ENCODE data around the gene ATRIP. TPM values are rescaled to one million over a fixed set of nuclear protein-coding genes. Genes with fewer than 3 reads are reported as not detected.

ATRIP gene
- total RNA-seq, 1 donor from 2014 or later: 14.6 TPM

DNA sequence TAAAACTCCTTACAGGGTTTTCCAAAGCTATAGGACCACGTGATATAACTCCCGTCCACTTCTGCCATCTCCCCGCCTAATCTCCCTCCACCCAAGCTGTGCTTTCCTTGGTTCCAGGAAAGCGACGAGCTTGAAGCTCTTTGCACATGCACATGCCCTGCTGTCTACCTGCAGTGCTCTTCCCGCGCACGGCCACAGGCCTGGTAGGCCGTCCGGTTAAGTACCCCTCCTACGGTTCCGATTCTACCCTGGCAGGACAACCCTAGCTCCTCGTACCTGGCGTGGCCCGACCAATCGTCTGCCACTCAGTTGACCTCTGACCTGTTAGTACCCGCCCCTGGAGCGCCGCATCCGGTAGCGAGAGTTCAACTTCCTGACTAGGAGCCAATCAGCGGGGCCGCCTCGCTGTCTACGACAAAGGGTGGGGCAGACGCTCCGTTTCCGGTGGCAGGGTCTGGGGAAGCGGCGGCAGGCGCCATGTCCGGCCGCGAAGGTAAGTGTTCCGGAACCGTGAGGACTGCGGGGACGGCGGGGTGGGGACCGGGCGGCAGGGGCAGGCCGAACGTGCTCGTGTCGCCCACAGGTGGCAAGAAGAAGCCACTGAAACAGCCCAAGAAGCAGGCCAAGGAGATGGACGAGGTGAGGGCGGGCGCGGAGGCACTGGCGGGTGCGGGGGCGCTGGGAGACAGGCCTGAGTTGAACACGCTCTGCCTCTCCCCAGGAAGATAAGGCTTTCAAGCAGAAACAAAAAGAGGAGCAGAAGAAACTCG is 6.5 kb upstream of the ATRIP start, which contains the start of the genes CCDC51 and TMA7:
CCDC51 (minus strand) TSS at position 300 of the 770 bp plus-strand sequence. CDS start 4,991 bp downstream, outside the sequence.
TMA7 (plus strand) TSS at position 438 of the 770 bp plus-strand sequence; CDS start at position 478, 40 bp downstream.
- ChIA-PET CTCF (interaction anchor here (0.6 to 11.5 kb wide), 11 partner anchors 25 to 678 kb away, joined by 3 to 206 read pairs (median 4); a partner anchor contains a TSS), POLR2A (interaction anchor here (0.5 to 2.9 kb wide), 23 partner anchors 10 to 590 kb away, joined by 3 to 29 read pairs (median 5); partner anchors contain the start of genes NME6, PFKFB4, SHISA5 and WDR6)
- intact Hi-C loops (cut with micrococcal nuclease): loop anchor here (1.0 to 10.0 kb wide), 6 partner anchors 33 to 927 kb away; partner anchors contain the start of genes ELP6, IP6K2, NME6 and PFKFB4
- Mint-ChIP-seq H3K4me3 (peak within 1 kb of the TSS; percentile 98), H3K4me1 (peaks cover 45% of the 10 kb centered on the region), H3K27me3 (no peaks in the 10 kb centered on the region), H3K27ac (peak within 1 kb of the TSS; percentile 95), H3K9me3 (no peaks in the 10 kb centered on the region), H3K36me3 (ENCODE audit: low read depth) (peaks cover 38% of the 10 kb centered on the region)
- DNase-seq: peak; percentile 96
- peak; percentile 95 for ATAC-seq (ENCODE audit: low read depth)
- TF ChIP-seq, protein P1, sequence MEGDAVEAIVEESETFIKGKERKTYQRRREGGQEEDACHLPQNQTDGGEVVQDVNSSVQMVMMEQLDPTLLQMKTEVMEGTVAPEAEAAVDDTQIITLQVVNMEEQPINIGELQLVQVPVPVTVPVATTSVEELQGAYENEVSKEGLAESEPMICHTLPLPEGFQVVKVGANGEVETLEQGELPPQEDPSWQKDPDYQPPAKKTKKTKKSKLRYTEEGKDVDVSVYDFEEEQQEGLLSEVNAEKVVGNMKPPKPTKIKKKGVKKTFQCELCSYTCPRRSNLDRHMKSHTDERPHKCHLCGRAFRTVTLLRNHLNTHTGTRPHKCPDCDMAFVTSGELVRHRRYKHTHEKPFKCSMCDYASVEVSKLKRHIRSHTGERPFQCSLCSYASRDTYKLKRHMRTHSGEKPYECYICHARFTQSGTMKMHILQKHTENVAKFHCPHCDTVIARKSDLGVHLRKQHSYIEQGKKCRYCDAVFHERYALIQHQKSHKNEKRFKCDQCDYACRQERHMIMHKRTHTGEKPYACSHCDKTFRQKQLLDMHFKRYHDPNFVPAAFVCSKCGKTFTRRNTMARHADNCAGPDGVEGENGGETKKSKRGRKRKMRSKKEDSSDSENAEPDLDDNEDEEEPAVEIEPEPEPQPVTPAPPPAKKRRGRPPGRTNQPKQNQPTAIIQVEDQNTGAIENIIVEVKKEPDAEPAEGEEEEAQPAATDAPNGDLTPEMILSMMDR (IDR thresholded peaks at IDR 0.05): no peak

DNA sequence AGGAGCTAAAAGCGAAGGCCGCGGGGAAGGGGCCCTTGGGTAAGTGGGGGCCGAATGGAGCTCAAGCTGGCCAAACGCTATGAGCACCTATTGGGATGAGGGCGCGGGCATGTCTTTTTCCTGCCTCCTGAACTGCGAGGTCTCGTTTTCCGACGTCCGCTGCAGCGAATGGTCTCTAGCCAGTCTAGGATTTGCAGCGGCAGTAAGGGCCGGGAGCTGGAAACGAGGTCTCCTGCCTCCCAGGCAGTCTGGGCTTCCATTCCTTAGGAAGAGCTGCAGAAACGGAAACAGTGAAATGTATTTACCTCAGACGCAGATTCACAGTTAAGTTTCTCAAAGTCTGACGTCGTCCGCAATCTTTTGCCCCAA is 6.0 kb upstream of the ATRIP start:
- ATAC-seq (ENCODE audit: low read depth): no peak
- Mint-ChIP-seq H3K4me3 (peak overlapping the region; percentile 98), H3K27ac (peak overlapping the region; percentile 95), H3K36me3 (ENCODE audit: low read depth) (peaks cover 36% of the 10 kb centered on the region), H3K9me3 (no peaks in the 10 kb centered on the region), H3K4me1 (peaks cover 48% of the 10 kb centered on the region), H3K27me3 (no peaks in the 10 kb centered on the region)
- intact Hi-C loops (cut with micrococcal nuclease): loop anchor here (1.0 to 10.0 kb wide), 6 partner anchors 33 to 927 kb away; partner anchors contain the start of genes ELP6, IP6K2, NME6 and PFKFB4
- TF ChIP-seq, protein P1 (IDR thresholded peaks at IDR 0.05): no peak
- CTCF ChIA-PET: interaction anchor here (0.9 to 11.5 kb wide), 5 partner anchors 25 to 107 kb away, joined by 3 to 206 read pairs (median 6); a partner anchor contains a TSS
- DNase-seq: no peak
- POLR2A ChIA-PET: interaction anchor here (0.6 to 2.9 kb wide), 17 partner anchors 10 to 1818 kb away, joined by 3 to 29 read pairs (median 7); partner anchors contain the start of genes PFKFB4, WDR6 and ZNF589

DNA sequence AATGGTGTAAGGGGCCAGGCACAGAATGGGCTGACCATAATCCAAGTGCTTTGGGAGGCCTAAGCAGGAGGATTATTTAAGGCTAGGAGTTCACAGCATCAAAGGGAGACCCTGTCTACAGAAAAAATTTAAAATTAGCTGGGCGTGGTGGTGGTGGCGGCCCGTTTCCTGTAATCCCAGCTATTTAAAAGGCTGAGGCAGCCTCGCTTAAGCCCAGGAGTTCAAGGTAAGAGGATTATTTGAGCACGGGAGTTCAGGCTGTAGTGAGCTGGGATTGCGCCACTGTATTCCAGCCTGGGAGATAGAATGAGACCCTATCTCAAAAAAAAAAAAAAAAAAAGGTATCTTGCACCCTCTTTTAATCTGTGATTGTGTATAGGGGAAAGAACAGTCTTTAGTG is 4.6 kb upstream of the ATRIP start:
- intact Hi-C loops (cut with micrococcal nuclease): loop anchor here (2.0 to 10.0 kb wide), 3 partner anchors 141 to 357 kb away; partner anchors contain the start of genes IP6K2 and NME6
- Mint-ChIP-seq H3K4me3 (peak overlapping the region; percentile 98), H3K4me1 (peaks cover 58% of the 10 kb centered on the region), H3K27ac (no peak overlapping the region), H3K36me3 (ENCODE audit: low read depth) (peaks cover 40% of the 10 kb centered on the region), H3K9me3 (no peaks in the 10 kb centered on the region), H3K27me3 (no peaks in the 10 kb centered on the region)
- TF ChIP-seq, protein P1 (IDR thresholded peaks at IDR 0.05): no peak
- POLR2A ChIA-PET: interaction anchor here (0.7 to 1.2 kb wide), 3 partner anchors 65 to 115 kb away, joined by 3 to 5 read pairs (median 4); partner anchors contain the start of gene PFKFB4
- DNase-seq: no peak
- CTCF ChIA-PET: interaction anchor here (0.9 kb wide), 1 partner anchor 41 kb away, joined by 3 read pairs; no protein-coding TSS in a partner anchor
- ATAC-seq (ENCODE audit: low read depth): no peak

DNA sequence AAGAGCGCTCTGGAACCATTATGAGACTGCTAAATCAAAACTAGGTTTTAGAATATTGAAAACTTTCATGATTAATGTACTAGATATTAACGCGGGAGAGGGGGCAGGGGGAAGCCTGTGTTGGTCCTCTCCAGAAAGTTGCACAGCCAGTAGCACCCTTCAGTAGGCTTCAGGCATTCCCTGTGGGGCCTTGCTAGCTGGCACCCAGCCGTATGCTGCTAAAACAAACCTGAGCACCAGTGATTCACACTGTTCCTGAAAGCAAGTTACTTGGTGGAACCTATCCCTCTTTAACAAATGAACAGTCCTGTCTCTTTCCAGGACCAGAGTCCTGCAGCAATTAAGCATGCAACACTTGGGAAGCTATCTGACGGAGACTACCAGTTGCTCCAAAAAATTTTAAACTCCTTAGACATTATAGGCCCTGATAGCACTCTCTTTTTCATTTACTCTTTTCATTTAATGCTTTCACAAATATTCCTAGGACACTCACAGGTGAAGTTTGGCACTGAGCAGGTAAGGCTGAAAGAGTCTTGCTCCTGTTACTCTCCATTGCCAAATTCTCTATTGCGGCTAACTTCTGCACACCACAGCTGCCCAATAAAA is 1.2 kb upstream of the ATRIP start:
- H3K27me3 Mint-ChIP-seq: no peaks in the 10 kb centered on the region
- TF ChIP-seq, protein P1 (IDR thresholded peaks at IDR 0.05): no peak
- ChIA-PET CTCF (interaction anchor here (1.7 to 3.4 kb wide), 3 partner anchors 9 to 62 kb away, joined by 12 to 35 read pairs (median 16); no protein-coding TSS in a partner anchor), POLR2A (interaction anchor here (0.5 to 2.4 kb wide), 9 partner anchors 18 to 269 kb away, joined by 3 to 24 read pairs (median 4); partner anchors contain the start of gene CDC25A)
- DNase-seq: no peak
- no peak for ATAC-seq (ENCODE audit: low read depth)
- H3K27ac Mint-ChIP-seq: peak overlapping the region; percentile 82
- peak overlapping the region; percentile 85 for H3K4me3 Mint-ChIP-seq
- peaks cover 35% of the 10 kb centered on the region for H3K36me3 Mint-ChIP-seq (ENCODE audit: low read depth)
- H3K9me3 Mint-ChIP-seq: no peaks in the 10 kb centered on the region
- intact Hi-C loops (cut with micrococcal nuclease): loop anchor here (10.0 kb wide), 2 partner anchors 269 to 361 kb away; partner anchors contain the start of gene IP6K2
- H3K4me1 Mint-ChIP-seq: peaks cover 52% of the 10 kb centered on the region
